HL-60 (cell line): ENCODE measurements around the gene COX7A2L.

ENCODE experiments used
- DNase-seq, 2 experiments: peaks; one replicate each; pipeline ENCODE4 v3.0.0-alpha.2; 2010 to 2020; ENCODE audit warnings: low read depth in 1 of 2, low spot score in 1 of 2
- H3K27ac ChIP-seq: fragments of 250-450 bp; sonication (Bioruptor Pico); replicated peaks from 2 replicates; pipeline ENCODE4 v1.5.1; 2020; ENCODE audit warnings: mild to moderate bottlenecking, moderate library complexity
- H3K27me3 ChIP-seq: fragments of 250-450 bp; sonication (Bioruptor Pico); 2 replicates; pipeline ENCODE4 v1.5.1; 2021; ENCODE audit warnings: mild to moderate bottlenecking, moderate library complexity; ENCODE audit not compliant: insufficient read depth, poor library complexity, severe bottlenecking
- H3K4me3 ChIP-seq: replicated peaks from 2 replicates; pipeline ENCODE4 v1.5.1; 2011; ENCODE audit warnings: mild to moderate bottlenecking, control low read depth, low read length; ENCODE audit not compliant: insufficient read depth
- CTCF ChIP-seq: IDR thresholded peaks from one replicate; pipeline ENCODE4 v1.5.1; 2011; ENCODE audit warnings: low read length, control low read depth, inconsistent platforms; ENCODE audit not compliant: insufficient read depth
- GABPA ChIP-seq: IDR thresholded peaks from 2 replicates; pipeline ENCODE4 v1.6.1; 2012; ENCODE audit warnings: low read depth
- POLR2AphosphoS5 ChIP-seq: IDR thresholded peaks from 2 replicates; pipeline ENCODE4 v1.6.1; 2012; ENCODE audit warnings: low read depth
- REST ChIP-seq: IDR thresholded peaks from 2 replicates; pipeline ENCODE4 v1.6.1; 2012; ENCODE audit warnings: low read depth; ENCODE audit not compliant: insufficient replicate concordance
- SPI1 ChIP-seq: IDR thresholded peaks from 2 replicates; pipeline ENCODE4 v1.6.1; 2012; ENCODE audit warnings: low read depth, mild to moderate bottlenecking, borderline replicate concordance

COX7A2L gene

GRCh38 chr2:42315844-42316470, 45.1 kb downstream of the COX7A2L start:
- Histone ChIP-seq H3K4me3 (no peak overlapping the region), H3K27me3 (no peaks in the 10 kb centered on the region), H3K27ac (no peak overlapping the region)
- DNase-seq = no peak
- TF ChIP-seq CTCF (no peak), SPI1 (no peak), REST (no peak), POLR2AphosphoS5 (no peak), GABPA (no peak)

- Histone ChIP-seq H3K27me3 (no peaks in the 10 kb centered on the region), H3K4me3 (no peak overlapping the region), H3K27ac (no peak overlapping the region; the same call in 1 of the 2 replicates)
- TF ChIP-seq GABPA (no peak), CTCF (no peak), SPI1 (peak; percentile 57; the same call in 1 of the 2 replicates), REST (no peak), POLR2AphosphoS5 (no peak)
- peak; percentile 49 to 59 for DNase-seq
Measured at GRCh38 chr2:42314892-42315468, 46.0 kb downstream of the COX7A2L start.

- no peak overlapping the region for H3K27ac ChIP-seq
- no peak for TF ChIP-seq CTCF
- no peak for TF ChIP-seq REST
- no peak for TF ChIP-seq SPI1
- no peak for TF ChIP-seq POLR2AphosphoS5
- no peak for TF ChIP-seq GABPA
- H3K27me3 ChIP-seq = no peaks in the 10 kb centered on the region
- no peak overlapping the region for H3K4me3 ChIP-seq
- DNase-seq = no peak
Measured at GRCh38 chr2:42312106-42312505, 48.9 kb downstream of the COX7A2L start.
